Astrocyte of the cerebellum (primary cell): ENCODE data around the gene APOBEC4.

ENCODE experiments used
- DNase-seq: peaks from one replicate; pipeline ENCODE4 v3.0.0-alpha.2; 2011; ENCODE audit warnings: low read depth
- H3K4me3 ChIP-seq: 2 replicates; pipeline ENCODE4 v1.5.1; 2011; ENCODE audit warnings: mild to moderate bottlenecking, low read depth, low read length, moderate library complexity
- in situ Hi-C: cut with HindIII; loops from 2 replicates; pipeline ENCODE4 v1.10.0; 2017; ENCODE audit warnings: low sequenced_read_pairs
- TF ChIP-seq, protein P1 (sequence below): IDR thresholded peaks from 2 replicates; pipeline ENCODE4 v1.5.1; 2012; ENCODE audit warnings: low read length, low read depth, moderate library complexity, mild to moderate bottlenecking; ENCODE audit errors: missing control alignments

The APOBEC4 gene

DNA sequence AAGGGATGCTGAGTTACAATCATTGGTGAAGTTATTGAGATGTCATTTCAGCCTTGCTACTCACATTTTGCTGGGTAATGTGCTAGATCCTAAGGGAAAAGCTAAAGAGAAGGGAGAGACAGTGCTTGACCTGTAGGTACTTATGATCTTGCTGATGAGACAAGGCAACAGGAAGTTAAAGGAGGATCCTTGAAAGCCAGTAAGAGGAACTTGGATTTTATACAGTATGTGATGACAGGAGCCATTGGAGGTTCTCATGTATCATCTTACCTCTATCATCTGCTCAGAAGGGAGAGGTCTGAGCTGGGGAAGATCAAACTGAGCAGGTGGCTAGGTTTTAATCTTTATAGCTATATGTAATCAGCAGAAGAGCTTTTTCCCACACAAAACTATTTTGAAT, 6.3 kb downstream of the APOBEC4 start:
- H3K4me3 ChIP-seq = no peak overlapping the region
- DNase-seq = no peak
- TF ChIP-seq, protein P1, sequence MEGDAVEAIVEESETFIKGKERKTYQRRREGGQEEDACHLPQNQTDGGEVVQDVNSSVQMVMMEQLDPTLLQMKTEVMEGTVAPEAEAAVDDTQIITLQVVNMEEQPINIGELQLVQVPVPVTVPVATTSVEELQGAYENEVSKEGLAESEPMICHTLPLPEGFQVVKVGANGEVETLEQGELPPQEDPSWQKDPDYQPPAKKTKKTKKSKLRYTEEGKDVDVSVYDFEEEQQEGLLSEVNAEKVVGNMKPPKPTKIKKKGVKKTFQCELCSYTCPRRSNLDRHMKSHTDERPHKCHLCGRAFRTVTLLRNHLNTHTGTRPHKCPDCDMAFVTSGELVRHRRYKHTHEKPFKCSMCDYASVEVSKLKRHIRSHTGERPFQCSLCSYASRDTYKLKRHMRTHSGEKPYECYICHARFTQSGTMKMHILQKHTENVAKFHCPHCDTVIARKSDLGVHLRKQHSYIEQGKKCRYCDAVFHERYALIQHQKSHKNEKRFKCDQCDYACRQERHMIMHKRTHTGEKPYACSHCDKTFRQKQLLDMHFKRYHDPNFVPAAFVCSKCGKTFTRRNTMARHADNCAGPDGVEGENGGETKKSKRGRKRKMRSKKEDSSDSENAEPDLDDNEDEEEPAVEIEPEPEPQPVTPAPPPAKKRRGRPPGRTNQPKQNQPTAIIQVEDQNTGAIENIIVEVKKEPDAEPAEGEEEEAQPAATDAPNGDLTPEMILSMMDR = no peak
- in situ Hi-C loops = no loop called here

DNA sequence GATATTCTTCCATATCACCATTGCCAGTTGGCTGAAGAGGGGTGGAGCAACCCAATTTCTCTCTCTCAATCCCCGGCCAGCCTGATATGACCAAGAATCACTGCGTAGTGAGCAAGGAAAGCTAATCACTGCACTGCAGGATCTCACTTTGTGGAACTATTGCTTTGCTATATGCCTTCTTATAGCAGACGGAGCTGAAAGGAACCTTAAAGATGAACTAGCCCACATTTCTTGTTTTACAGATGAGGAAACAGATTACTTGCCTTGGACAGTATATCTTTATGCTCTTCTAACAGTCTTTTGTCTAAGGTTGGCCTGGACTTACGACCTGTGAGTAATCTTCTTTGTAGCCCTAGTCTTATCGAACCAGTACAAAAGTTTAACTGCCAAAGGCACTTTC, 7.6 kb downstream of the APOBEC4 start:
- TF ChIP-seq, protein P1 = no peak
- no peak for DNase-seq
- in situ Hi-C loops = no loop called here
- H3K4me3 ChIP-seq = no peak overlapping the region

DNA sequence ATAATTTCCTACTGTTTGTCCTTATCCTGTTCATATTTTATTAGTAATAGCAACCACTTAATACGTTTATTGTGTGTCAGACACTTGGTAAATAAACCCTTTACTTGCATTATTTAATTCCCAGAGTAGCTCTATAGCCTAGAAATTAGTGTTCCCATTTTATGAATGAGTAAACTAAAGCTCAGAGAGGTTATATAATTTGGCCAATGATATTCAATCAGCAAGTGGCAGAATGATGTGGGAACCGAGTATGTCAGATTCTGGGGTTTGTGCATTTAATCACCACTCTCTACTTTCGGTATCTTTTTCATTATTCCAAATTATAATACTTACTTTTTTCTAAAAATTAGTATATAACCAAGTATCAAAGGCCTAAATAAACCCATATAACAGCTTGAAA, 10.9 kb downstream of the APOBEC4 start:
- DNase-seq = no peak
- in situ Hi-C loops = no loop called here
- no peak overlapping the region for H3K4me3 ChIP-seq
- TF ChIP-seq, protein P1 = no peak

DNA sequence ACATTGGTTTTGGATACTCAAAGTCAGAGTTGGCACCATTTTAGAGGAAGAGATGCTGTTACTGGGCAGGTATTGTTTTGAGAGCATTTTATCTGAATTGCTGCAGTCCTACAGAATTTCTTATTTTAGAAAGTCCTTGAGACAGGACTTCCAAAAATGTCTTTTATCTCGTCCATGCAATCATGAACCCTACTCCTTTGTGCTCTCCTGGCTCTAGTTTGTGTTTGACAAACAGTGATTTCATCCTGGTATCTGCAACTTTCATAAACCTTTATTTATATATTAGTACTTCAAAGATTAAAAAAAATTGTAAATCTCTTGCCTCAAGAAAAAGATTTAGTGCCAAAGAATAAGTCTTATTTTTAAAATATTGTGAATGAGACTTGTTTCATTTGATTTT, 12.9 kb downstream of the APOBEC4 start:
- TF ChIP-seq, protein P1 = no peak
- in situ Hi-C loops = no loop called here
- no peak for DNase-seq
- H3K4me3 ChIP-seq = no peak overlapping the region

DNA sequence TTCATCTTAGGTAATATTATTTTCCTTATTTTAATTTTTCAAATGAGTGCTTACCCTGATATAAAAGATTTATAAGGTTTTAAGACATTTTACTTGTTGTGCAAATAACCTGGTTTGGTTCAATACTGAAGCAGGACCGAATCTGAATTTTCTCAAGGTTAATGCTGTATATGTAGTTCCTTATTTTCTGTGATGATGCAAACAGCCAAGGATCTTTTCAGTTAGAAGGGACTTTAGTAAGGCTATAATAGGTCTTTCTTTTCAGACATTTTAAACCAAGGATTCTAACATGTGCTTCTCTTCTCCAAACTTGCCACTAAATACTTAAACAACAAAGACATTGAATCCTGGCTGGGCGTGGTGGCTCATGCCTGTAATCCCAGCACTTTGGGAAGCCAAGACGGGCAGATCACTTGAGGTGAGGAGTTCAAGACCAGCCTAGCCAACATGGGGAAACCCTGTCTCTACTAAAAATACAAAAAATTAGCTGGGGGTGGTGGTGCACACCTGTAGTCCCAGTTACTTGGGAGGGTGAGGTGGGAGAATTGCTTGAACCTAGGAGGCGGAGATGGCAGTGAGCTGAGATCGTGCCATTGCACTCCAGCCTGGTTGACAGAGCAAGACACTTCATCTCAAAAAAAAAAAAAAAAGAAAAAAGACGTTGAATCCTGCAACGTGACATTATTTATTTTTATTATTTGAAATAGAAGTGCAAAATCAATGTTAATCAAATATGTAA, 14.3 kb downstream of the APOBEC4 start:
- no peak overlapping the region for H3K4me3 ChIP-seq
- DNase-seq = no peak
- TF ChIP-seq, protein P1 = no peak
- in situ Hi-C loops = no loop called here

DNA sequence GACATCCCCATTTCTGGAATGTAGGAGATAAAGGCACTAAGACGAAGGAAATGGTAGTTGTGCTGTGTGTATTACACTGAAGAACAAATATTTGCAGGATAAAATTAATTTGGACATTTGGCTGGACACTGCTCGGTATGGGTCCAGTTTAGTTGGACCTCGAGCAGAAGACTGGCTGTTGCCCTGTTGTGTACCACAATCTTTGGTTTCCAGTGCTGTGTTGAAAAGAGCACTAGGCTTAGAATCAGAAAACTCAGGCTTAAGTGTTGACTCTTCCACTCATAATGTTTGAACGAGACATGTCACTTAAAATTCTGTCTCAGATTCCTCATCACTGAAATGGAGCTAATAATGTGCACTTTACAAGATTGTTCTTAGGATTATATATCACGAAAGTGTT, 16.3 kb downstream of the APOBEC4 start:
- in situ Hi-C loops = no loop called here
- DNase-seq = no peak
- peak overlapping the region; percentile 86 for H3K4me3 ChIP-seq
- TF ChIP-seq, protein P1 = no peak
